Right lobe of liver (tissue), 6 donors: ENCODE results near the gene ARID3A. TPM values are rescaled to one million over a fixed set of nuclear protein-coding genes. Genes with fewer than 3 reads are reported as not detected.
A peak's percentile ranks its signal among the peaks of the same experiment; 100 is the strongest.

ENCODE experiments used
- ATAC-seq, 4 donors: fragments of 200-7000 bp; cut with Tn5 transposase; one replicate each; pipeline ENCODE4 v1.9.1; 2020; ENCODE audit warnings: mild to moderate bottlenecking in 4 of 4, moderate library complexity in 4 of 4
- DNase-seq, 3 donors: peaks; one replicate each; pipeline ENCODE4 v3.0.0-alpha.2; 2020
- H3K27ac ChIP-seq, 3 donors: fragments of 200-600 bp; one replicate each; pipeline ENCODE4 v1.8.0; 2022
- H3K27me3 ChIP-seq, 2 donors: fragments of 200-600 bp; one replicate each; pipeline ENCODE4 v1.8.0; 2022
- H3K36me3 ChIP-seq, 4 donors: fragments of 200-600 bp; sonication (generic) in 1 of 4; one replicate each; pipeline versions ENCODE4 v1.5.1 to v1.8.0; 2017 to 2022; ENCODE audit warnings: control low read depth in 1 of 4
- H3K4me1 ChIP-seq, 4 donors: fragments of 200-600 bp; sonication (generic) in 1 of 4; one replicate each; pipeline versions ENCODE4 v1.5.1 to v1.8.0; 2017 to 2022; ENCODE audit warnings: control low read depth in 1 of 4
- H3K4me3 ChIP-seq, 3 donors: fragments of 200-600 bp; one replicate each; pipeline ENCODE4 v1.8.0; 2022
- H3K9me3 ChIP-seq, 4 donors: fragments of 200-600 bp; sonication (generic) in 1 of 4; one replicate each; pipeline versions ENCODE4 v1.5.1 to v1.8.0; 2017 to 2022; ENCODE audit warnings: control low read depth in 1 of 4
- CTCF ChIP-seq, 4 donors: fragments of 200-600 bp in 3 of 4; fragments of 450-650 bp in 1 of 4; IDR thresholded peaks; one replicate each; pipeline versions ENCODE4 v1.5.1 to v1.8.0; 2016 to 2022; ENCODE audit warnings: antibody characterized with exemption in 4 of 4, mild to moderate bottlenecking in 2 of 4
- POLR2A ChIP-seq: fragments of 450-650 bp; IDR thresholded peaks from one replicate; pipeline ENCODE4 v1.6.1; 2017; ENCODE audit warnings: antibody characterized with exemption, mild to moderate bottlenecking
- WGBS: methylation state at CpG from one replicate; pipeline ENCODE4 v1.1.6; 2018; ENCODE audit warnings: low coverage, low lambda C conversion rate; ENCODE audit not compliant: insufficient coverage; ENCODE audit errors: missing lambda C conversion rate; 5-methylcytosine and 5-hydroxymethylcytosine counted together
- intact Hi-C, 2 donors: fragments of 100-400 bp; cut with DNase I; formaldehyde crosslinking; loops; one replicate each; pipeline versions ENCODE4 v1.11.2 to v1.14.1; 2022
- total RNA-seq, 6 experiments: library from RNA; depleted of rRNA in 2 of 6; stranded (reverse); fragments of >200 nt in 2 of 6; fragmentation: NEBNext Ultra II Directional in 3 of 6; extraction: Animal tissue kit (Norgen Biotek cat#: 25700) in 3 of 6; gene quantifications; one replicate each; pipeline versions ENCODE4 v1.1.0 to v1.2.4, GENCODE V29; 2016 to 2023
- donor health status: DM: no; HTN: yes; CAD: no.
- donor health status: DM: no; HTN: no; CAD: no.
- donor health status: DM: no; HTN: no; CAD: no.
- donor health status: DM: no; HTN: yes; CAD: no.
- donor health status: DM: no; HTN: yes; CAD: no.

The ARID3A gene
- total RNA-seq, 6 experiments from 2014 or later, result 0.74 to 5.3 (median 1.9) TPM

- Histone ChIP-seq H3K4me3 (peak overlapping the region in 1 of 3 donors; percentile 7), H3K4me1 (peaks cover 0 to 21% (median 0%) of the 10 kb centered on the region in 4 donors), H3K9me3 (no peaks in the 10 kb centered on the region), H3K36me3 (no peaks in the 10 kb centered on the region), H3K27me3 (peaks cover 10 to 41% of the 10 kb centered on the region in 2 donors), H3K27ac (no peak overlapping the region)
- TF ChIP-seq POLR2A (no peak), CTCF (IDR thresholded peaks at IDR 0.05) (no peak)
- no peak for DNase-seq
- WGBS, result 27% methylated on average over 7 of the region's 35 CpGs
- intact Hi-C loops, result loop anchor here (5.0 kb wide), 3 partner anchors 49 to 149 kb away; no protein-coding TSS in a partner anchor
- ATAC-seq, result no peak
Observed at GRCh38 chr19:916645-917322, 9.1 kb upstream of the ARID3A start.

- DNase-seq, result no peak
- Histone ChIP-seq H3K4me1 (peaks cover 0 to 21% (median 0%) of the 10 kb centered on the region in 4 donors), H3K27me3 (peaks cover 10 to 41% of the 10 kb centered on the region in 2 donors), H3K4me3 (peak within 1 kb of the TSS in 1 of 3 donors; percentile 7), H3K36me3 (no peaks in the 10 kb centered on the region), H3K9me3 (no peaks in the 10 kb centered on the region), H3K27ac (no peak within 1 kb of the TSS)
- 5% methylated on average over 8 of the region's 87 CpGs for WGBS
- TF ChIP-seq POLR2A (no peak), CTCF (IDR thresholded peaks at IDR 0.05) (peak; percentile 29 to 56 (median 38))
- ATAC-seq, result peak in 3 of 4 donors; percentile 3 to 14 (median 8)
- intact Hi-C loops, result loop anchor here (5.0 kb wide), 3 partner anchors 50 to 150 kb away; no protein-coding TSS in a partner anchor
Observed at GRCh38 chr19:917323-918151, 8.3 kb upstream of the ARID3A start, which contains the start of gene KISS1R. TSS of gene KISS1R (plus strand) at chr19:917333. CDS start at chr19:917503, 170 bp downstream.

GRCh38 chr19:918152-918437 lies 7.7 kb upstream of the ARID3A start:
- DNase-seq (no peak), ATAC-seq (no peak)
- Histone ChIP-seq H3K36me3 (no peaks in the 10 kb centered on the region), H3K27ac (no peak overlapping the region), H3K4me3 (no peak overlapping the region), H3K9me3 (no peaks in the 10 kb centered on the region), H3K27me3 (peaks cover 10 to 41% of the 10 kb centered on the region in 2 donors), H3K4me1 (peaks cover 0 to 21% (median 0%) of the 10 kb centered on the region in 4 donors)
- no peak for TF ChIP-seq CTCF (IDR thresholded peaks at IDR 0.05)
- TF ChIP-seq POLR2A, result no peak
- 0% methylated on average over 4 of the region's 12 CpGs for WGBS
- intact Hi-C loops, result loop anchor here (5.0 kb wide), 3 partner anchors 51 to 151 kb away; no protein-coding TSS in a partner anchor

GRCh38 chr19:918481-919198 lies 7.2 kb upstream of the ARID3A start:
- no peaks in the 10 kb centered on the region for H3K9me3 ChIP-seq
- no peak overlapping the region for H3K4me3 ChIP-seq
- TF ChIP-seq POLR2A (no peak), CTCF (IDR thresholded peaks at IDR 0.05) (no peak)
- peaks cover 0 to 21% (median 0%) of the 10 kb centered on the region in 4 donors for H3K4me1 ChIP-seq
- no peak for DNase-seq
- intact Hi-C loops, result loop anchor here (5.0 kb wide), 3 partner anchors 51 to 151 kb away; no protein-coding TSS in a partner anchor
- peaks cover 10 to 41% of the 10 kb centered on the region in 2 donors for H3K27me3 ChIP-seq
- WGBS, result 4% methylated on average over 31 of the region's 58 CpGs
- no peak overlapping the region for H3K27ac ChIP-seq
- no peak for ATAC-seq
- H3K36me3 ChIP-seq, result no peaks in the 10 kb centered on the region
